Peyer's patch (tissue), 4 donors: ENCODE results near the gene SCUBE1.

ENCODE experiments used
- POLR2A ChIP-seq, 2 donors: fragments of 450-650 bp; IDR thresholded peaks; one replicate each; pipeline ENCODE4 v1.5.1; 2017; ENCODE audit warnings: antibody characterized with exemption in 2 of 2, mild to moderate bottlenecking in 2 of 2, moderate library complexity in 2 of 2
- TF ChIP-seq, protein P1 (sequence below), 6 experiments: fragments of 450-650 bp in 4 of 6; fragments of 200-600 bp in 2 of 6; sonication (generic) in 1 of 6; IDR thresholded peaks; one replicate each; pipeline ENCODE4 v1.5.1; 2017 to 2019; ENCODE audit warnings: antibody characterized with exemption in 6 of 6, mild to moderate bottlenecking in 3 of 6, moderate library complexity in 1 of 6

- TF ChIP-seq, protein P1, sequence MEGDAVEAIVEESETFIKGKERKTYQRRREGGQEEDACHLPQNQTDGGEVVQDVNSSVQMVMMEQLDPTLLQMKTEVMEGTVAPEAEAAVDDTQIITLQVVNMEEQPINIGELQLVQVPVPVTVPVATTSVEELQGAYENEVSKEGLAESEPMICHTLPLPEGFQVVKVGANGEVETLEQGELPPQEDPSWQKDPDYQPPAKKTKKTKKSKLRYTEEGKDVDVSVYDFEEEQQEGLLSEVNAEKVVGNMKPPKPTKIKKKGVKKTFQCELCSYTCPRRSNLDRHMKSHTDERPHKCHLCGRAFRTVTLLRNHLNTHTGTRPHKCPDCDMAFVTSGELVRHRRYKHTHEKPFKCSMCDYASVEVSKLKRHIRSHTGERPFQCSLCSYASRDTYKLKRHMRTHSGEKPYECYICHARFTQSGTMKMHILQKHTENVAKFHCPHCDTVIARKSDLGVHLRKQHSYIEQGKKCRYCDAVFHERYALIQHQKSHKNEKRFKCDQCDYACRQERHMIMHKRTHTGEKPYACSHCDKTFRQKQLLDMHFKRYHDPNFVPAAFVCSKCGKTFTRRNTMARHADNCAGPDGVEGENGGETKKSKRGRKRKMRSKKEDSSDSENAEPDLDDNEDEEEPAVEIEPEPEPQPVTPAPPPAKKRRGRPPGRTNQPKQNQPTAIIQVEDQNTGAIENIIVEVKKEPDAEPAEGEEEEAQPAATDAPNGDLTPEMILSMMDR (IDR thresholded peaks at IDR 0.05): no peak
- no peak for TF ChIP-seq POLR2A (IDR thresholded peaks at IDR 0.05)
Measured at GRCh38 chr22:43153899-43154298, 189.3 kb downstream of the SCUBE1 start.
